Measurements from ENCODE around the gene GPX6. TPM values are rescaled to one million over a fixed set of nuclear protein-coding genes. Genes with fewer than 3 reads are reported as not detected.

GPX6 gene
- total and polyA plus RNA-seq, 4 donors, result not detected

GRCh38 chr6:28489366-28490204 lies 26.0 kb downstream of the GPX6 start:
- peak; percentile 37 for DNase-seq (ENCODE audit: low spot score)
- no peak for TF ChIP-seq FOXA1 (IDR thresholded peaks at IDR 0.05)
- no peak for TF ChIP-seq YY1 (IDR thresholded peaks at IDR 0.05)
- TF ChIP-seq RAD21 (IDR thresholded peaks at IDR 0.05), result no peak
- TF ChIP-seq MAX (IDR thresholded peaks at IDR 0.05), result no peak
- no peak for TF ChIP-seq FOXA2 (IDR thresholded peaks at IDR 0.05)
- no peak for TF ChIP-seq REST (IDR thresholded peaks at IDR 0.05)
- no peak for TF ChIP-seq RXRA (IDR thresholded peaks at IDR 0.05)
- no peak for TF ChIP-seq ATF3 (IDR thresholded peaks at IDR 0.05)
- Histone ChIP-seq H3K9me3 (ENCODE audit: control insufficient read depth in 4 of 4, low read length in 3 of 4) (peaks cover 0 to 2% (median 0%) of the 10 kb centered on the region in 4 donors), H3K27me3 (ENCODE audit: control insufficient read depth in 4 of 4, insufficient read depth in 4 of 4, low read length in 3 of 4) (peaks cover 0 to 13% (median 6%) of the 10 kb centered on the region in 4 donors), H3K9ac (ENCODE audit: low read depth in 1 of 2, low read length in 2 of 2) (no peak overlapping the region), H3K4me1 (ENCODE audit: control insufficient read depth in 4 of 4, insufficient read depth in 4 of 4, low read length in 3 of 4) (peaks cover 0 to 3% (median 1%) of the 10 kb centered on the region in 4 donors), H3K27ac (ENCODE audit: low read depth in 1 of 2, low read length in 2 of 2) (no peak overlapping the region), H3K36me3 (ENCODE audit: control insufficient read depth in 4 of 4, insufficient read depth in 3 of 4, low read depth in 1 of 4, low read length in 3 of 4) (no peaks in the 10 kb centered on the region), H3K4me3 (ENCODE audit: low read depth in 1 of 3, low read length in 3 of 3) (peak overlapping the region in 1 of 3 donors; percentile 36)
- 6% methylated on average over 40 of the region's 40 CpGs for WGBS

- Histone ChIP-seq H3K4me1 (ENCODE audit: control insufficient read depth in 4 of 4, insufficient read depth in 4 of 4, low read length in 3 of 4) (peaks cover 0 to 3% (median 1%) of the 10 kb centered on the region in 4 donors), H3K9ac (ENCODE audit: low read depth in 1 of 2, low read length in 2 of 2) (no peak overlapping the region), H3K36me3 (ENCODE audit: control insufficient read depth in 4 of 4, insufficient read depth in 3 of 4, low read depth in 1 of 4, low read length in 3 of 4) (no peaks in the 10 kb centered on the region), H3K4me3 (ENCODE audit: low read depth in 1 of 3, low read length in 3 of 3) (no peak overlapping the region), H3K27me3 (ENCODE audit: control insufficient read depth in 4 of 4, insufficient read depth in 4 of 4, low read length in 3 of 4) (peaks cover 0 to 13% (median 6%) of the 10 kb centered on the region in 4 donors), H3K9me3 (ENCODE audit: control insufficient read depth in 4 of 4, low read length in 3 of 4) (peaks cover 0 to 2% (median 0%) of the 10 kb centered on the region in 4 donors), H3K27ac (ENCODE audit: low read depth in 1 of 2, low read length in 2 of 2) (no peak overlapping the region)
- 28% methylated on average over 14 of the region's 14 CpGs for WGBS
- TF ChIP-seq FOXA2 (IDR thresholded peaks at IDR 0.05), result no peak
- no peak for TF ChIP-seq GABPA (IDR thresholded peaks at IDR 0.05 in 1 of 2, conservative IDR thresholded peaks at IDR 0.05 in 1 of 2)
- no peak for TF ChIP-seq FOXA1 (IDR thresholded peaks at IDR 0.05)
- TF ChIP-seq RAD21 (IDR thresholded peaks at IDR 0.05), result no peak
- no peak for TF ChIP-seq JUND (IDR thresholded peaks at IDR 0.05)
- no peak for TF ChIP-seq REST (IDR thresholded peaks at IDR 0.05)
- no peak for TF ChIP-seq ATF3 (IDR thresholded peaks at IDR 0.05)
- TF ChIP-seq RXRA (IDR thresholded peaks at IDR 0.05), result no peak
- no peak for TF ChIP-seq MAX (IDR thresholded peaks at IDR 0.05)
- TF ChIP-seq HNF4G (IDR thresholded peaks at IDR 0.05), result no peak
- TF ChIP-seq YY1 (IDR thresholded peaks at IDR 0.05), result no peak
- TF ChIP-seq HNF4A (conservative IDR thresholded peaks at IDR 0.05), result no peak
- DNase-seq (ENCODE audit: low spot score), result no peak
These were observed 26.7 kb downstream of the GPX6 start for GRCh38 chr6:28488916-28489365.
